Sigmoid colon (tissue), 7 donors: ENCODE data around the gene STAM2. TPM values are rescaled to one million over a fixed set of nuclear protein-coding genes. Genes with fewer than 3 reads are reported as not detected.
"Not testable (repeated sequence)": the region's sequence is repeated elsewhere in the genome, so short reads cannot be mapped to it uniquely, and the experiment has no call there.

Experiments used
- DNase-seq: peaks from one replicate; pipeline ENCODE4 v3.0.0-alpha.2; 2019
- H3K27ac ChIP-seq, 4 donors: fragments of 200-600 bp; sonication (generic); one replicate each; pipeline ENCODE4 v1.5.1; 2016 to 2019; ENCODE audit warnings: mild to moderate bottlenecking in 1 of 4
- H3K27me3 ChIP-seq, 3 donors: fragments of 200-600 bp; sonication (generic); one replicate each; pipeline ENCODE4 v1.5.1; 2019; ENCODE audit warnings: mild to moderate bottlenecking in 1 of 3
- H3K36me3 ChIP-seq, 4 donors: fragments of 200-600 bp; sonication (generic); one replicate each; pipeline ENCODE4 v1.5.1; 2016 to 2019
- H3K4me1 ChIP-seq, 4 donors: fragments of 200-600 bp; sonication (generic); one replicate each; pipeline ENCODE4 v1.5.1; 2017 to 2019
- H3K4me3 ChIP-seq, 4 donors: fragments of 200-600 bp; sonication (generic); one replicate each; pipeline ENCODE4 v1.5.1; 2017 to 2019; ENCODE audit warnings: mild to moderate bottlenecking in 2 of 4, moderate library complexity in 1 of 4
- H3K9me3 ChIP-seq, 4 donors: fragments of 200-600 bp in 3 of 4; sonication (generic) in 3 of 4; one replicate each; pipeline versions ENCODE4 v1.5.1 to v1.6.1; 2013 to 2019
- EP300 ChIP-seq, 4 donors: sonication (generic); formaldehyde crosslinking; IDR thresholded peaks; one replicate each; pipeline ENCODE4 v1.6.1; 2017; ENCODE audit warnings: antibody characterized with exemption in 4 of 4
- POLR2A ChIP-seq, 2 donors: fragments of 450-650 bp; IDR thresholded peaks; one replicate each; pipeline ENCODE4 v1.6.1; 2016; ENCODE audit warnings: antibody characterized with exemption in 2 of 2, mild to moderate bottlenecking in 2 of 2, moderate library complexity in 2 of 2
- POLR2AphosphoS5 ChIP-seq, 4 donors: sonication (generic); formaldehyde crosslinking; IDR thresholded peaks; one replicate each; pipeline ENCODE4 v1.6.1; 2017; ENCODE audit warnings: antibody characterized with exemption in 4 of 4
- WGBS, 2 donors: extraction: QIAGEN DNeasy Blood & Tissue Kit; methylation state at CpG; one replicate each; pipeline ENCODE4 v1.1.7; 2013; 5-methylcytosine and 5-hydroxymethylcytosine counted together
- intact Hi-C: fragments of 100-400 bp; cut with DNase I; formaldehyde crosslinking; loops from one replicate; pipeline ENCODE4 v1.15.1; 2023
- polyA plus RNA-seq, 3 donors: library from polyadenylated mRNA; stranded (reverse); fragments of 200-250 nt; gene quantifications; one replicate each; pipeline ENCODE4 v1.2.3, GENCODE V29; 2013
- total RNA-seq, 4 donors: library from RNA; depleted of rRNA; stranded (reverse); fragments of >200 nt; gene quantifications; one replicate each; pipeline ENCODE4 v1.1.0, GENCODE V29; 2016
- TF ChIP-seq, protein P1 (sequence below), 4 experiments: fragments of 450-650 bp in 3 of 4; fragments of 200-600 bp in 1 of 4; IDR thresholded peaks; one replicate each; pipeline ENCODE4 v1.5.1; 2016 to 2019; ENCODE audit warnings: antibody characterized with exemption in 4 of 4, mild to moderate bottlenecking in 3 of 4, moderate library complexity in 2 of 4
- donor health status: healthy with polysubstance abuse.
- donor health status: Bipolar disorder and iron deficiency.
- donor health status: healthy.

Gene STAM2
- total and polyA plus RNA-seq, 7 donors, result 9.0 to 36.7 (median 26.3) TPM

GRCh38 chr2:152095146-152095545 lies 80.4 kb downstream of the STAM2 start:
- Histone ChIP-seq H3K9me3 (no peaks in the 10 kb centered on the region), H3K4me1 (peaks cover 0 to 26% (median 14%) of the 10 kb centered on the region in 4 donors), H3K27me3 (peaks cover 0 to 13% (median 0%) of the 10 kb centered on the region in 3 donors), H3K27ac (no peak overlapping the region), H3K4me3 (no peak overlapping the region), H3K36me3 (no peaks in the 10 kb centered on the region)
- WGBS, 2 donors, result 26 to 84% methylated on average over 1 of the region's 1 CpG
- DNase-seq, result no peak
- no peak for TF ChIP-seq EP300 (IDR thresholded peaks at IDR 0.05)
- TF ChIP-seq, protein P1, sequence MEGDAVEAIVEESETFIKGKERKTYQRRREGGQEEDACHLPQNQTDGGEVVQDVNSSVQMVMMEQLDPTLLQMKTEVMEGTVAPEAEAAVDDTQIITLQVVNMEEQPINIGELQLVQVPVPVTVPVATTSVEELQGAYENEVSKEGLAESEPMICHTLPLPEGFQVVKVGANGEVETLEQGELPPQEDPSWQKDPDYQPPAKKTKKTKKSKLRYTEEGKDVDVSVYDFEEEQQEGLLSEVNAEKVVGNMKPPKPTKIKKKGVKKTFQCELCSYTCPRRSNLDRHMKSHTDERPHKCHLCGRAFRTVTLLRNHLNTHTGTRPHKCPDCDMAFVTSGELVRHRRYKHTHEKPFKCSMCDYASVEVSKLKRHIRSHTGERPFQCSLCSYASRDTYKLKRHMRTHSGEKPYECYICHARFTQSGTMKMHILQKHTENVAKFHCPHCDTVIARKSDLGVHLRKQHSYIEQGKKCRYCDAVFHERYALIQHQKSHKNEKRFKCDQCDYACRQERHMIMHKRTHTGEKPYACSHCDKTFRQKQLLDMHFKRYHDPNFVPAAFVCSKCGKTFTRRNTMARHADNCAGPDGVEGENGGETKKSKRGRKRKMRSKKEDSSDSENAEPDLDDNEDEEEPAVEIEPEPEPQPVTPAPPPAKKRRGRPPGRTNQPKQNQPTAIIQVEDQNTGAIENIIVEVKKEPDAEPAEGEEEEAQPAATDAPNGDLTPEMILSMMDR (IDR thresholded peaks at IDR 0.05), result no peak
- intact Hi-C loops, result loop anchor here (10.0 kb wide), 1 partner anchor 60 kb away; no protein-coding TSS in a partner anchor

- WGBS, 2 donors, result 93 to 96% methylated on average over 2 of the region's 2 CpGs
- Histone ChIP-seq H3K36me3 (no peaks in the 10 kb centered on the region), H3K4me3 (no peak overlapping the region), H3K27ac (no peak overlapping the region), H3K27me3 (peaks cover 0 to 3% (median 0%) of the 10 kb centered on the region in 3 donors), H3K9me3 (no peaks in the 10 kb centered on the region), H3K4me1 (peaks cover 0 to 18% (median 7%) of the 10 kb centered on the region in 4 donors)
- no peak for TF ChIP-seq EP300 (IDR thresholded peaks at IDR 0.05)
- TF ChIP-seq, protein P1 (IDR thresholded peaks at IDR 0.05), result no peak
- no peak for TF ChIP-seq POLR2AphosphoS5 (IDR thresholded peaks at IDR 0.05)
- TF ChIP-seq POLR2A (IDR thresholded peaks at IDR 0.05), result no peak
- DNase-seq, result no peak
- intact Hi-C loops, result loop anchor here (10.0 kb wide), 1 partner anchor 59 kb away; no protein-coding TSS in a partner anchor
Observed at GRCh38 chr2:152094014-152094413, 81.5 kb downstream of the STAM2 start.

DNA sequence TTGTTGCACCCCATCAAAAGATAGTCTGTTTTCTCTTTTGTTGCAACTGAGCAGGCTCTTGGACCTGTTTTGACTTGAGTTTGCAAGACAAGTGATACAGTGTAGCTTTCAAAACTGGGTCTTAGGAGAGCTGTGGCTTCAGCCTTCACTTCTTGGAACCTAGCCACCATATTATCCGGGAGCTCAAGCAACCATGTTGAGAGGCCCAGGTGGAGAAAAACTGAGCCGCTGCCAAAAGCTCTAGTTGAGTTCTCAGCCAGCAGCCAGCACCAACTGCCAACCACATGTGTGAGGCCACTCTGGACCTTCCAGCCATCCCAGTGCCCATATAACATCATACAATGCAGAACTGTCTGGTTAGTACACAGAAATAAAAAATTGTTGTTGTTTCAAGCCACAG lies 82.1 kb downstream of the STAM2 start:
- TF ChIP-seq EP300 (IDR thresholded peaks at IDR 0.05), result no peak
- TF ChIP-seq POLR2AphosphoS5 (IDR thresholded peaks at IDR 0.05), result no peak
- TF ChIP-seq POLR2A (IDR thresholded peaks at IDR 0.05), result no peak
- TF ChIP-seq, protein P1 (IDR thresholded peaks at IDR 0.05), result no peak
- H3K27me3 ChIP-seq, result no peaks in the 10 kb centered on the region
- no peak for DNase-seq
- 71 to 81% methylated on average over 2 of the region's 2 CpGs for WGBS, 2 donors
- no peaks in the 10 kb centered on the region for H3K9me3 ChIP-seq
- intact Hi-C loops, result loop anchor here (10.0 kb wide), 1 partner anchor 59 kb away; no protein-coding TSS in a partner anchor
- H3K4me1 ChIP-seq, result peaks cover 0 to 12% (median 3%) of the 10 kb centered on the region in 4 donors
- no peak overlapping the region for H3K27ac ChIP-seq
- H3K36me3 ChIP-seq, result no peaks in the 10 kb centered on the region
- H3K4me3 ChIP-seq, result no peak overlapping the region

DNA sequence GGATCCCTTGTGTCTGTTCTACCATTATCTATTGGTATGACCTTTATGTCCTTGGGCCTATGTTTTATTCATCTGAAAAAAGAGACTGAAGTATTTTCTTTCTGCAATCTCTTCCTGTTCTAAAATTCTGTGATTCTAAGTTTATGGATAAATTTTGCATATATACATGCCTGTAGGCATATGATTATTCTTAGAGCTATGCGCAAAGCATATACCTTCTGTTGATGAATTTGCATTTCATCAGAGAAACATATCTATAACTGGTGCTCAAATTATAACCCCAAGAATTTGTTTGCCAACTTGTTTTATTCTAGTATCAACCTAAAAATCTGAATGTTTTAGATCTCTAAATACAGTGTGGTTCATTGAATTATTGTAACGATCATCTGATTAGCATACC lies 83.5 kb downstream of the STAM2 start:
- DNase-seq, result no peak
- WGBS, 2 donors, result 95 to 96% methylated on average over 2 of the region's 2 CpGs
- Histone ChIP-seq H3K4me3 (no peak overlapping the region), H3K27me3 (no peaks in the 10 kb centered on the region), H3K9me3 (no peaks in the 10 kb centered on the region), H3K4me1 (no peaks in the 10 kb centered on the region), H3K27ac (no peak overlapping the region), H3K36me3 (no peaks in the 10 kb centered on the region)
- no peak for TF ChIP-seq POLR2AphosphoS5 (IDR thresholded peaks at IDR 0.05)
- TF ChIP-seq, protein P1 (IDR thresholded peaks at IDR 0.05), result no peak
- TF ChIP-seq EP300 (IDR thresholded peaks at IDR 0.05), result no peak
- no peak for TF ChIP-seq POLR2A (IDR thresholded peaks at IDR 0.05)
- intact Hi-C loops, result loop anchor here (10.0 kb wide), 1 partner anchor 57 kb away; no protein-coding TSS in a partner anchor

GRCh38 chr2:152090726-152091125 lies 84.8 kb downstream of the STAM2 start:
- intact Hi-C loops, result loop anchor here (10.0 kb wide), 1 partner anchor 56 kb away; no protein-coding TSS in a partner anchor
- WGBS, 2 donors, result 95 to 96% methylated on average over 4 of the region's 4 CpGs

More at GRCh38 chr2:152090726-152091125, 84.8 kb downstream of the STAM2 start:
- not testable (repeated sequence) for H3K4me3 ChIP-seq, H3K9me3 ChIP-seq, H3K27ac ChIP-seq, DNase-seq, H3K36me3 ChIP-seq, H3K4me1 ChIP-seq, H3K27me3 ChIP-seq
